HG03095 (cell line): ENCODE data around the gene SASS6.

ENCODE experiments used
- ATAC-seq: cut with Tn5 transposase; IDR thresholded peaks from one replicate; pipeline ENCODE4 v1.9.1; 2021; ENCODE audit warnings: moderate library complexity; ENCODE audit not compliant: unreplicated experiment

The SASS6 gene

GRCh38 chr1:100132566-100133477 lies at the start of gene SASS6, which contains the start of gene TRMT13:
Gene SASS6, minus strand, starts transcription at chr1:100132930. Its CDS starts 116 bp downstream, at chr1:100132814.
Gene TRMT13, plus strand, starts transcription at chr1:100133163. Its CDS starts 6 bp downstream, at chr1:100133169.
- ATAC-seq = peak; percentile 86

GRCh38 chr1:100178091-100178490 lies 45.4 kb upstream of the SASS6 start, which contains the start of gene LRRC39:
Gene LRRC39, minus strand, starts transcription at chr1:100178256. Its CDS starts 9,740 bp downstream, at chr1:100168516.
- no peak for ATAC-seq

DNA sequence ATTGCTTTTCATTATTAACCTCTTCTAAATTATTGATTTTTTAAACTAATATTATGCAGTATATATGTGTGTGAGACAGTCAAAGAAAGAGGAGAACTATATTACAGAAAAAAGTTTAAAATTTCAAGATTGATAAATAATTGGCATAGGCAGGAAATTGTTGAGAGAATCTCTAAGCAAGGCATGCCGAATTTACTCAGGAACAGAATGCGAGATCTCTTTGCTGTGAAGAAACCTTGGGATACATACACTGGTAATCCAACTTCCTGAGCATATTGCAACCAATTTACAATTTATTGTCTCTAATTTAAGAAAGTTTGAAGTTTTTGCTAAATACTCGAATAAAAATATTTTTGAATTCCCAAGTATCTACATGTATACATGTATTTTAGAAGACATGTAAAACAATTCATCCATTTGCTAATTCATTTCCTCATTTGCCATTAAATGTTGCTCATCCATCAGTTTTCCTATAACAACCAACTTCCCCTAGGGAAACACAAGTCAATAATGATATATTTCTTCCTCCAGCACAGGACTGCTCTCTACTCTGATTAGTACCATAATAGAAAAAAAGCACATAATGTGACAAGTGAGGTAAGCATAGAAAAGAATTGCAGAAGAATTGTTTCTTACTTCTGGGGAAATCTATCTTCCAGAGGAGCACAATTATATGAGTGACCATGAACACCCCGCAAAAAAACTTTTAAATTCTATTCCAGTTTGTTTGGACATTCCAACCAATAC lies 44.7 kb upstream of the SASS6 start:
- no peak for ATAC-seq

- no peak for ATAC-seq
These were observed 35.3 kb upstream of the SASS6 start for GRCh38 chr1:100168051-100168450.

DNA sequence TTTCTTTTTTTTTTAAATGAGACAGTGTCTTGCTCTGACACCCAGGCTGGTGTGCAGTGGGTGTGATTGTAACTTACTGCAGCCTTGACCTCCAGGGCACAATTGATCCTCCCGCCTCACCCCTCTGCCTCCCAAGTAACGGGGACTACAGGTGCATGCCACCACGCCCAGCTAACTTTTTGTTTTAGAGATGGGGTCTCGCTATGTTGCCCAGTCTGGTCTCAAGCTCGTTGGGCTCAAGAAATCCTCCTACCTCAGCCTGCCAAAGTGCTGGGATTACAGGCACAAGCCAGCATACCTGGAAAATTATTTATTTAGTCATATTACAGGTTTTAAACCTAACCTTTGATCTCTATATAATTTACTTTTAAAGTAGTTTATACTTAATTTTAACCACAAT lies 32.0 kb upstream of the SASS6 start:
- no peak for ATAC-seq

GRCh38 chr1:100164216-100164615 lies 31.5 kb upstream of the SASS6 start:
- ATAC-seq = no peak

DNA sequence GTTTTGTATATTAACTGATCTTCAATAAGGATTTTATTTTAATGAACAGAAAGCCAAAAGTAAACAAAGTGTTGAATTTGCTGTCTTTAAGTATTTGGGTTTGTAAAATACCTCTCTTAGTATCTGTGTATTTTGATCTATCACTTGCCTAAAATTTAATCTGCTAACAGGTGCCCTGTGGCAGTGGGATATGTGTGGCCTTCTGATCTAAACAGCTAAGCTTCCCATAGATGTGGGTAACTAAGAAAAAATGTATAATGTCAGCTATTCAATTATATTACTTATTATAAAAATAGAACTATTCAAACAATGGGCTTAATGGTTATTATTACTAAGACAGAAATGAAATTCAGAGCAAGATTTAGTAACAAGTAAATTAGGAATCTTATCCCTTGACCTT lies 30.2 kb upstream of the SASS6 start:
- ATAC-seq = no peak

DNA sequence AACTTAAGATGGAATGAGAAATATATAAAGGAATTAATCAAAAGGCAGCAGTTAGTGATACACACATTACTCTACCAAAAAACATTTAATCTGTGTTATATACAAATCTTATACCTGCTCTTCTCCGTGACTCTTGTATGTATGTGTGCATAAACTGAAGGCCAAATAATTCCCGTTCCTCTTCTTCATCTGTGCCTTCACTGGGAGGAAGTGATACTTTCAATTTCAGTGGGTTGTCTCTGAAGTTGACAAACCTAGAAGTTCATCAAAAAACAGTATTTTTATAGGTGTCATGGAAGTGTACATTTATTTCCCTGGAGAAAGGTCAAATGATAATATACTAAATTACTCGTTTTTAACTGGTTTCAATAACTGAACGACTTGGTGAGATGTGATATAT lies 19.5 kb upstream of the SASS6 start:
- peak; percentile 88 for ATAC-seq

DNA sequence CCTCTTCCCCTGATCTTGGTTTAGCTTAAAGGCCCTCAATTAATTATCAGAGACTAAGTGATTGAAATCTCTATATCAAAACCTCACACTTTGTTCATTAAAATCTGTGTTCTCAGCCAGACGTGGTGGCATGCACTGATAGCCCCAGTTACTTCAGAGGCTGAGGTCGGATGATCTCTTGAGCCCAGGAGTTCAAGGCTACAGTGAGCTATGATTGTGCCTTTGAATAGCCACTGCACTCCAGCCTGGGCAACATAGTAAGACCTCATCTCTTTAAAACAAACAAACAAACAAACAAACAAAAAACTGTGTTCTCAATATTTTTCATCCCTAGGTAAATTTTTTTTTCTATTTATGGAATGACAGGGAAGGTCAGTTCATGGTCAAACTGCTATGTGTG lies 18.9 kb upstream of the SASS6 start:
- ATAC-seq = no peak

GRCh38 chr1:100147875-100148274 lies 15.1 kb upstream of the SASS6 start:
- no peak for ATAC-seq

DNA sequence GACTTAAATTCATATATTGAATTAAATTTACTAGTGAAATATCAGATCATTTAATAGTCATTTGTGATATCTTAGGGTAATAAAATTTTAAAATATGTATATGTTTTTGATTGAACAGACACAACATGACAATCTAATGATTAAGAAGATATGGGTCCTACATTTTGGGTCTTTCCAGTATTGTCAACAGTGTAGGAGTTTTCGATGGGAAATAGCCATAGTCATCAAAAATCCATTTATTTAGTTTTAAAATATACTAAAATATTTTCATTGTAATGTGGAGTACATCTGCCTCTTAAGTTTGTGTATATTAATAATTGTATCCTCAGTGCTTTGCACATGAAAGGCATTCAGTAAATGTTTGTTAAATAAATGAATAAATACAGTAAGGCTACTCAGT lies 14.2 kb upstream of the SASS6 start:
- ATAC-seq = no peak

- no peak for ATAC-seq
These were observed 12.4 kb upstream of the SASS6 start for GRCh38 chr1:100145116-100145515.

DNA sequence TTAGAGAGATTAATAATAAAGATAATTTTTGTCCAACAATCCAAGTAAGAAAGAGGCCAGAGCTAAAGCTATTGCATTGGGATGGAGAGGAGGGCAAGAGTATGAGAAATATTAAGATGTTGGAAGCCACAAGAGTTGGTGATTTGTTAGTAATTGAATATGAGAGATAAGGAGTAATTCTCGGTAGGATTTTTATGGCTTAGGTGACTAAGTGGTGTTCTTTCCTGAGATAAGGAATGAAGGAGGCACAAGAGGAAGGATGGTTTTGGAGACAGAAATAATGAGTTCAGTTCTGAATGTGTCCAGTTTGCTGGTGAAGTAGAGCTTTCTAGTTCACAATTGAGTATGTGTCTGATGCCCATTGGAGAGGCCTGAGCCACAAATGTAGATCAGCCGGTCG lies 9.6 kb upstream of the SASS6 start:
- no peak for ATAC-seq

GRCh38 chr1:100141192-100141591 lies 8.5 kb upstream of the SASS6 start:
- no peak for ATAC-seq

GRCh38 chr1:100137602-100138001 lies 4.9 kb upstream of the SASS6 start:
- ATAC-seq = no peak

GRCh38 chr1:100134872-100135271 lies 2.1 kb upstream of the SASS6 start:
- no peak for ATAC-seq

DNA sequence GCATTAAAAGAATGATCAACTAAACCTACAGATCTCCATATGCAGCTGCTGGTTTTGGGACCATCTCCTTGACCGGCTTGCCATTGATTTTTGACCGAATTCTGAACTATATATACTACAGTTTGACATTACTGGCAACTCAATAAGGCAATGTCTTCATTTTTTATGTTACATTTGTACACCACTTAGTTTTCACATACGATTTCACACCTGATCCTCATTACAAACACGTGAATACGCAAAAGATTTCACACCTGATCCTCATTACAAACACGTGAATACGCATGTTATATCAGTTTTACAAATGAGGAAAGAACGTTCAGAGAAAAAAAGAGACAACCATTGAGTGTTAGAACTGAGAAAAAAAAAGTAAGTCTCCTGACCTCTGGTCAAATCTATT lies 1.1 kb downstream of the SASS6 start:
- no peak for ATAC-seq

DNA sequence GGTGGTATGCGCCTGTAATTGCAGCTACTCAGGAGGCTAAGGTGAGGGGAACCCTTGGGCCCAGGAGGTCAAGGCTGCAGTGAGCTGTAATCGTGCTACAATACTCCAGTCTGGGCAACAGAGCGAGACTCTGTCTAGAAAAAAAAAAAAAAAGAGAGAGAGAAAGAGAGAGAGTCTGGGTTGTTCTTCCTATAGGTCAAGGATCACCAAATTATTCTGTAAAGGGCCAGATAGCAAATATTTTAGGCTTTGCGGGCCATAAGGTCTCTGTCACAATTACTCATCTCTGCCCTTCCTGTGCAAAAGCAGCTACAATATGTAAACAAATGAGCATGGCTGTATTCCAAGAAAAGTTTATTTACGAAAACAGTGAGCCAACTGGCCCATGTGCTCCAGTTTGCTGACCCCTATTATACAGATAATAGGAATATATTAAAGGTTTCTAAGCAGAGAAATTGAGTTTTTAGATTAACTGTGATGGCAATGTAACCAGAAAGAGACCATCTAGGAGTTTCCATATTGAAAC lies 2.1 kb downstream of the SASS6 start:
- ATAC-seq = no peak

DNA sequence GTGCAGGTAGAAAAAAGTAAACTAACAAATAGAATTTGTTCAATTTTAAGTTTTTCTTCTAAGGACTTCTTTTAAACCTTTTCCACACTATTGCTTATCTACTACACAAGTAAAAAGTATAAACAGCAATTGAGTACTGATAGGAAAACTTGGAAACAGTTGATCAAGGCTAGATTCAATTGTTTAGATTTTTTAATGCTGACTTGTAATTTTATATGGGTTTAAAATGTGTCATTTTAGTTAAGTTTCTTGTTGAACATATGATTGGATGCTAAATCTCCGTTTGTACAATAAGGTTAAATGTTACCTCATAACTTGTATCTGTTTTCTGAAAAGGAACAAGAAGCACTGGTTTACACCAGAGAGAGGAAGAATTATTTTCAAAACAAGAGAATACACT lies 5.5 kb downstream of the SASS6 start:
- ATAC-seq = no peak

GRCh38 chr1:100122177-100122576 lies 10.6 kb downstream of the SASS6 start:
- no peak for ATAC-seq

DNA sequence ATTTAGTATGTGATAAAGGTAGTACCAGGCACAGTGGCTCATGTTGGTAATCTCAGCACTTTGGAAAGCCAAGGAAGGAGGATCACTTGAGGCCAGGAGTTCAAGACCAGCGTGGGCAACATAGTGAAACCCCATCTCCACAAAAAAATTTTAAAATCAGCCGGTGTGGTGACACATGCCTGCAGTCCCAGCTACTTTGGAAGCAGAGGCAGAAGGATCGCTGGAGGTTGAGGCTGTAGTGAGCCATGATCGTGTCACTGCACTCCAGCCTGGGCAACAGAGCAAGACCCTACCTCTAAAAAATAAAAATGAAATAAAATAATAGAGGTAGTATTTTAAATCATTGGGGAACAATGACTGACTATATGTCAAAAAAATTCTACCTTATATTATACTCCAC lies 17.2 kb downstream of the SASS6 start:
- ATAC-seq = no peak
